SK-N-DZ (cell line): ENCODE data around the gene COA3. TPM values are rescaled to one million over a fixed set of nuclear protein-coding genes. Genes with fewer than 3 reads are reported as not detected.

Experiments used
- DNase-seq: peaks from one replicate; pipeline ENCODE4 v3.0.0-alpha.2; 2015; ENCODE audit warnings: low spot score
- polyA plus RNA-seq, 2 experiments: library from polyadenylated mRNA; depleted of rRNA; stranded (reverse); fragments of >200 nt; gene quantifications; 2 replicates each; pipeline ENCODE4 v1.2.3, GENCODE V29; 2014

Gene COA3
- 217 TPM in 2 replicates for polyA plus RNA-seq (2014; cell fraction: cytosol; rRNA removed)
- 118 and 127 TPM in 2 replicates for polyA plus RNA-seq (2014; cell fraction: nucleus; rRNA removed)

GRCh38 chr17:42798383-42799380 is at the start of gene COA3, which contains the start of gene CNTD1:
Gene COA3, minus strand, starts transcription at chr17:42798704. Its CDS starts 23 bp downstream, at chr17:42798681.
Gene CNTD1, plus strand, starts transcription at chr17:42798861. Its CDS starts 207 bp downstream, at chr17:42799068.
- peak; percentile 92 for DNase-seq

- DNase-seq = no peak
These were observed 49.6 kb upstream of the COA3 start for GRCh38 chr17:42848093-42848492.

- DNase-seq = no peak
These were observed 48.2 kb upstream of the COA3 start for GRCh38 chr17:42846594-42847280.

- DNase-seq = no peak
These were observed 47.6 kb upstream of the COA3 start for GRCh38 chr17:42845918-42846593.

GRCh38 chr17:42845556-42845917 is 47.0 kb upstream of the COA3 start:
- DNase-seq = no peak

- DNase-seq = no peak
These were observed 46.5 kb upstream of the COA3 start for GRCh38 chr17:42844761-42845555.

- DNase-seq = no peak
These were observed 45.8 kb upstream of the COA3 start, which contains the start of gene AOC2 for GRCh38 chr17:42844271-42844670. Gene AOC2, plus strand, starts transcription at chr17:42844580. Its CDS starts 47 bp downstream, at chr17:42844627.

- DNase-seq = peak; percentile 57
These were observed 44.9 kb upstream of the COA3 start for GRCh38 chr17:42843358-42843934.

- no peak for DNase-seq
These were observed 43.6 kb upstream of the COA3 start for GRCh38 chr17:42841975-42842685.

- DNase-seq = no peak
These were observed 37.2 kb upstream of the COA3 start for GRCh38 chr17:42835732-42836131.

- no peak for DNase-seq
These were observed 35.4 kb upstream of the COA3 start for GRCh38 chr17:42833767-42834422.

- peak; percentile 91 for DNase-seq
These were observed 34.6 kb upstream of the COA3 start, which contains the start of gene PSME3 for GRCh38 chr17:42832934-42833766. Gene PSME3, plus strand, starts transcription at chr17:42833397. Its CDS starts 235 bp downstream, at chr17:42833632.

GRCh38 chr17:42832213-42832933 is 33.9 kb upstream of the COA3 start:
- no peak for DNase-seq

- no peak for DNase-seq
These were observed 32.5 kb upstream of the COA3 start for GRCh38 chr17:42830971-42831370.

GRCh38 chr17:42827472-42827871 is 29.0 kb upstream of the COA3 start:
- no peak for DNase-seq

GRCh38 chr17:42821176-42821575 is 22.7 kb upstream of the COA3 start:
- DNase-seq = no peak

- DNase-seq = peak; percentile 62
These were observed 21.5 kb upstream of the COA3 start for GRCh38 chr17:42819939-42820535.
